ENCODE measurements around the gene FGD2. TPM values are rescaled to one million over a fixed set of nuclear protein-coding genes. Genes with fewer than 3 reads are reported as not detected.

FGD2 gene
- total and polyA plus RNA-seq, 9 of the 15 experiments (the other 6 are each of a cell fraction or from before 2014, with no cell fraction given) = 0.09 TPM; not detected in 8

DNA sequence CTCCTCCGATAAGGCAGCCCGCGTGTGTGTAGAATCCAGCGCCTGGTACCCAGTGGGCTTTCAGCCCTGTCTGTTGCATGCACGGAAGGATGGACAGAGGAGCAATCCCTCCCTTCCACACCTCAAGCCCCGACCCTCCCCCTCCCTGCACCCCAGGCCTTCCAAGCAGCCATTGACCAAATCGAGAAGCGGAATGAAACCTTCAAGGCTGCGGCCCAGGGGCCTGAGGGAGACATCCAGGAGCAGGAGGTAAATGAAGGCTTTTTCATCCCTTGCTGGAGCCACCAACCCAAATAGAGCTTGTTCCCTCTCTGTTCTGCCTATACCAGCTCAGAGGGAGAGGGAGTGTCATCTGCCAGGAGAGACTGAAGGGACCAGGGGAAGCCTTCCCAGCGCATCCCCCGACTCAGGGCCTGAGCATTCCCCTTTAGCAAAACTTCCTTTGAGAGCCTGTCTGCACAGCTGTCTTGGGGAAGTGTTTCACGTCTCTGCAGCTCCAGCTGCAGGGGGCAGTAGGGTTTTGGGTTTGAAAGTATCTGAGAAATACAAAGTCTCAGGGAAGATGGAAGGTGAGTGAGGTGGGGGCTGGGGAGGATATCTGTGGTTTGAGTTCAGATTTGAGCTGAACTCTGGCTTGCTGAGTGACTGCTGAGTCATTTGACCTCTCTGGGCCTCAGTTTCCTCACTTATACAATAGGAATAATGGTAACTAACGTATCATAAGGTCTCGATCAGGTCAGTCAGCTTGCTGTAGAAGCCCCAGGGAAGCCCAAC lies 16.1 kb downstream of the FGD2 start (continued):
- TF ChIP-seq NR2C1 (IDR thresholded peaks at IDR 0.05) (no peak; the same call in 1 of the 2 replicates), NR2C1 (tag; IDR thresholded peaks at IDR 0.05) (no peak), SOX6 (IDR thresholded peaks at IDR 0.05) (peak; percentile 31; the same call in 1 of the 2 replicates), TAF15 (IDR thresholded peaks at IDR 0.05; ENCODE audit: low read depth, low read length) (no peak), NFYB (IDR thresholded peaks at IDR 0.05; ENCODE audit: extremely low read depth, insufficient read length) (no peak), GTF2A2 (tag; IDR thresholded peaks at IDR 0.05) (no peak), ZKSCAN3 (CRISPR knock-in tag; IDR thresholded peaks at IDR 0.05) (no peak), ZSCAN32 (CRISPR knock-in tag; IDR thresholded peaks at IDR 0.05) (no peak), HDAC8 (tag; IDR thresholded peaks at IDR 0.05) (no peak), HCFC1 (IDR thresholded peaks at IDR 0.05; ENCODE audit: low read depth, low read length) (0 out of 2 replicates have a peak, but pooled peaks have one; percentile 8), ZBTB2 (IDR thresholded peaks at IDR 0.05) (peak; percentile 20; the same call in 1 of the 2 replicates), XRCC5 (IDR thresholded peaks at IDR 0.05; ENCODE audit: low read depth, low read length) (peak; percentile 64; the same call in 1 of the 2 replicates), YBX1 (IDR thresholded peaks at IDR 0.05) (no peak), ZNF76 (CRISPR knock-in tag; IDR thresholded peaks at IDR 0.05; ENCODE audit: borderline replicate concordance) (no peak), SIX5 (IDR thresholded peaks at IDR 0.05; ENCODE audit: borderline replicate concordance in 1 of 2, insufficient read depth in 1 of 2, low read depth in 1 of 2, low read length in 2 of 2) (no peak), KDM4B (IDR thresholded peaks at IDR 0.05; ENCODE audit: borderline replicate concordance in 2 of 2, low read depth in 1 of 2) (no peak), RBM22 (IDR thresholded peaks at IDR 0.05; ENCODE audit: low read depth, low read length, poor library complexity, severe bottlenecking) (no peak), HDAC2 (IDR thresholded peaks at IDR 0.05) (peak; percentile 93), DACH1 (IDR thresholded peaks at IDR 0.05; ENCODE audit: partially characterized antibody) (peak; percentile 61), YY1 (IDR thresholded peaks at IDR 0.05; ENCODE audit: borderline replicate concordance in 1 of 3, control insufficient read depth in 1 of 3, extremely low read depth in 1 of 3, insufficient read depth in 3 of 3, insufficient read length in 1 of 3, insufficient replicate concordance in 2 of 3, low read depth in 1 of 3, low read length in 2 of 3) (peak in 1 of 3 experiments; percentile 75), TBL1XR1 (IDR thresholded peaks at IDR 0.05; ENCODE audit: low read length in 2 of 2) (peak in 1 of 2 experiments; percentile 65; a peak in 1 of 4 replicates), ATF7 (IDR thresholded peaks at IDR 0.05) (peak; percentile 58; the same call in 1 of the 2 replicates), MAFF (IDR thresholded peaks at IDR 0.05; ENCODE audit: low read length) (peak; percentile 56; the same call in 1 of the 2 replicates), ZNF766 (CRISPR knock-in tag; conservative IDR thresholded peaks at IDR 0.05) (no peak)
- TF ChIP-seq, protein P1, sequence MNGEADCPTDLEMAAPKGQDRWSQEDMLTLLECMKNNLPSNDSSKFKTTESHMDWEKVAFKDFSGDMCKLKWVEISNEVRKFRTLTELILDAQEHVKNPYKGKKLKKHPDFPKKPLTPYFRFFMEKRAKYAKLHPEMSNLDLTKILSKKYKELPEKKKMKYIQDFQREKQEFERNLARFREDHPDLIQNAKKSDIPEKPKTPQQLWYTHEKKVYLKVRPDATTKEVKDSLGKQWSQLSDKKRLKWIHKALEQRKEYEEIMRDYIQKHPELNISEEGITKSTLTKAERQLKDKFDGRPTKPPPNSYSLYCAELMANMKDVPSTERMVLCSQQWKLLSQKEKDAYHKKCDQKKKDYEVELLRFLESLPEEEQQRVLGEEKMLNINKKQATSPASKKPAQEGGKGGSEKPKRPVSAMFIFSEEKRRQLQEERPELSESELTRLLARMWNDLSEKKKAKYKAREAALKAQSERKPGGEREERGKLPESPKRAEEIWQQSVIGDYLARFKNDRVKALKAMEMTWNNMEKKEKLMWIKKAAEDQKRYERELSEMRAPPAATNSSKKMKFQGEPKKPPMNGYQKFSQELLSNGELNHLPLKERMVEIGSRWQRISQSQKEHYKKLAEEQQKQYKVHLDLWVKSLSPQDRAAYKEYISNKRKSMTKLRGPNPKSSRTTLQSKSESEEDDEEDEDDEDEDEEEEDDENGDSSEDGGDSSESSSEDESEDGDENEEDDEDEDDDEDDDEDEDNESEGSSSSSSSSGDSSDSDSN (IDR thresholded peaks at IDR 0.05; ENCODE audit: borderline replicate concordance in 1 of 2, low read depth in 2 of 2, low read length in 2 of 2) = 0 out of 4 replicates have a peak, but pooled peaks of 1 of the 2 experiments have one; percentile 27
